HCT116 (cell line): ENCODE data around the gene TIGAR. TPM values are rescaled to one million over a fixed set of nuclear protein-coding genes. Genes with fewer than 3 reads are reported as not detected.

Source experiments
- ATAC-seq: fragments of 200-7000 bp; cut with Tn5 transposase; 2 replicates; pipeline ENCODE4 v1.9.1; 2020; ENCODE audit warnings: mild to moderate bottlenecking, moderate library complexity
- BruUV-seq: library from RNA; stranded (reverse); fragments of 400-500 nt; replicated peaks from 2 replicates; lab custom pipeline; 2021; lab: Mats Ljungman, UMichigan
- CTCF ChIA-PET: fragments of 300-600 bp; sonication (Branson Sonifier 250); formaldehyde crosslinking; loops from one replicate; lab custom pipeline; 2021; ENCODE audit warnings: antibody characterized with exemption; lab: Charles Lee
- POLR2A ChIA-PET: fragments of 300-600, 350-600 bp; sonication (Branson Sonifier 250); formaldehyde crosslinking; loops from one replicate; lab custom pipeline; 2021; ENCODE audit warnings: antibody characterized with exemption; lab: Charles Lee
- RAD21 ChIA-PET, 2 experiments: fragments of 300-600 bp; sonication (Branson Sonifier 250); formaldehyde crosslinking; loops; one replicate each; lab custom pipeline; 2023; ENCODE audit warnings: low total read pairs in 2 of 2; ENCODE audit not compliant: uncharacterized antibody in 2 of 2, unreplicated experiment in 2 of 2, low non-redundant PET in 1 of 2; lab: Charles Lee
- DNase-seq: peaks from one replicate; pipeline ENCODE4 v3.0.0-alpha.2; 2010; ENCODE audit warnings: low read depth, low spot score
- H2AFZ ChIP-seq: fragments of 200-600 bp; shearing (Covaris generic), sonication (generic); 2 replicates; pipeline ENCODE4 v1.6.1; 2017; ENCODE audit warnings: low read depth, mixed run types, mixed read lengths, antibody characterized with exemption, low read length; ENCODE audit not compliant: poor library complexity, severe bottlenecking
- H3K27ac ChIP-seq: 2 replicates; pipeline ENCODE4 v1.5.1; 2012; ENCODE audit warnings: low read depth, low read length
- H3K27me3 ChIP-seq: fragments of 200-600 bp; sonication (generic); 2 replicates; pipeline ENCODE4 v1.6.1; 2016; ENCODE audit warnings: mixed run types, low read length, mixed read lengths; ENCODE audit not compliant: insufficient read depth
- H3K36me3 ChIP-seq, 2 experiments: fragments of 200-500 bp in 1 of 2; fragments of 200-600 bp in 1 of 2; sonication (Bioruptor generic) in 1 of 2; sonication (generic) in 1 of 2; 2 replicates each; pipeline versions ENCODE4 v1.5.1 to v1.6.1; 2014 to 2016; ENCODE audit warnings: low read length in 2 of 2, inconsistent platforms in 1 of 2, mixed read lengths in 1 of 2, mixed run types in 1 of 2; ENCODE audit not compliant: insufficient read depth in 2 of 2, control insufficient read depth in 1 of 2
- H3K4me1 ChIP-seq, 2 experiments: fragments of 200-600 bp in 1 of 2; sonication (generic) in 1 of 2; 2 replicates each; pipeline versions ENCODE4 v1.5.1 to v1.6.1; 2012 to 2017; ENCODE audit warnings: low read length in 2 of 2, inconsistent platforms in 1 of 2, mild to moderate bottlenecking in 1 of 2, mixed read lengths in 1 of 2, mixed run types in 1 of 2, moderate library complexity in 1 of 2; ENCODE audit not compliant: insufficient read depth in 2 of 2, control insufficient read depth in 1 of 2
- H3K4me2 ChIP-seq: fragments of 200-600 bp; sonication (generic); 2 replicates; pipeline ENCODE4 v1.6.1; 2017; ENCODE audit warnings: mixed run types, low read length, mixed read lengths
- H3K4me3 ChIP-seq, 2 experiments: fragments of 200-600 bp in 1 of 2; sonication (generic) in 1 of 2; replicated peaks in 1 of 2; 2 replicates each; pipeline ENCODE4 v1.5.1; 2011 to 2016; ENCODE audit warnings: low read length in 2 of 2, control low read depth in 1 of 2, low read depth in 1 of 2, mild to moderate bottlenecking in 1 of 2, mixed read lengths in 1 of 2, mixed run types in 1 of 2
- H3K79me2 ChIP-seq: fragments of 200-600 bp; sonication (generic); 2 replicates; pipeline ENCODE4 v1.6.1; 2017; ENCODE audit warnings: mild to moderate bottlenecking, mixed run types, low read length, moderate library complexity, mixed read lengths; ENCODE audit not compliant: insufficient read depth
- H3K9ac ChIP-seq: fragments of 200-600 bp; sonication (generic); 2 replicates; pipeline ENCODE4 v1.6.1; 2016; ENCODE audit warnings: low read length, mixed read lengths
- H3K9me2 ChIP-seq: fragments of 200-600 bp; sonication (generic), shearing (Covaris generic); 2 replicates; pipeline ENCODE4 v1.6.1; 2017; ENCODE audit warnings: mixed run types, mild to moderate bottlenecking, moderate library complexity; ENCODE audit not compliant: insufficient read depth
- H3K9me3 ChIP-seq, 2 experiments: fragments of 200-500 bp in 1 of 2; fragments of 200-600 bp in 1 of 2; sonication (Bioruptor generic) in 1 of 2; sonication (generic) in 1 of 2; 2 replicates each; pipeline ENCODE4 v1.6.1; 2014 to 2017; ENCODE audit warnings: low read length in 2 of 2, mixed read lengths in 2 of 2, inconsistent platforms in 1 of 2, low read depth in 1 of 2, mild to moderate bottlenecking in 1 of 2, mixed run types in 1 of 2, moderate library complexity in 1 of 2; ENCODE audit not compliant: control insufficient read depth in 1 of 2, insufficient read depth in 1 of 2
- H4K20me1 ChIP-seq: fragments of 200-600 bp; sonication (generic), shearing (Covaris generic); 2 replicates; pipeline ENCODE4 v1.6.1; 2017; ENCODE audit warnings: mixed run types, mild to moderate bottlenecking, moderate library complexity; ENCODE audit not compliant: insufficient read depth
- CEBPB ChIP-seq: IDR thresholded peaks from 2 replicates; pipeline ENCODE4 v1.6.1; 2012; ENCODE audit warnings: low read depth
- ELF1 ChIP-seq: IDR thresholded peaks from 2 replicates; pipeline ENCODE4 v1.6.1; 2012; ENCODE audit warnings: low read depth, borderline replicate concordance
- EZH2 ChIP-seq: fragments of 200-600 bp; sonication (generic); IDR thresholded peaks from 2 replicates; pipeline ENCODE4 v1.6.1; 2017; ENCODE audit warnings: antibody characterized with exemption, mixed run types
- EZH2phosphoT487 ChIP-seq: fragments of 200-600 bp; IDR thresholded peaks from 2 replicates; pipeline ENCODE4 v1.6.1; 2018; ENCODE audit warnings: antibody characterized with exemption, borderline replicate concordance
- FOSL1 ChIP-seq: IDR thresholded peaks from 2 replicates; pipeline ENCODE4 v1.6.1; 2012; ENCODE audit warnings: low read depth
- JUND ChIP-seq: IDR thresholded peaks from 2 replicates; pipeline ENCODE4 v1.6.1; 2012
- RAD21 ChIP-seq: IDR thresholded peaks from 2 replicates; pipeline ENCODE4 v1.6.1; 2012; ENCODE audit warnings: low read depth, mild to moderate bottlenecking
- SP1 ChIP-seq: IDR thresholded peaks from 2 replicates; pipeline ENCODE4 v1.6.1; 2012; ENCODE audit warnings: low read depth
- TCF7L2 ChIP-seq: IDR thresholded peaks from 2 replicates; pipeline ENCODE4 v1.7.0; 2011; ENCODE audit warnings: borderline replicate concordance, inconsistent platforms; ENCODE audit not compliant: insufficient read depth, insufficient read length; ENCODE audit errors: extremely low read depth
- YY1 ChIP-seq: IDR thresholded peaks from 2 replicates; pipeline ENCODE4 v1.6.1; 2011; ENCODE audit warnings: low read length, low read depth, moderate library complexity, mild to moderate bottlenecking; ENCODE audit not compliant: insufficient replicate concordance; ENCODE audit errors: extremely low read depth
- ZBTB33 ChIP-seq: IDR thresholded peaks from 2 replicates; pipeline ENCODE4 v1.6.1; 2011; ENCODE audit warnings: mild to moderate bottlenecking, low read length, moderate library complexity; ENCODE audit not compliant: insufficient replicate concordance; ENCODE audit errors: extremely low read depth
- intact Hi-C: fragments of 100-400 bp; cut with micrococcal nuclease; formaldehyde crosslinking; loops from 2 replicates; pipeline ENCODE4 v1.10.0; 2022
- total RNA-seq: library from RNA; stranded (reverse); gene quantifications from one replicate; pipeline ENCODE4 v1.2.1, GENCODE V29; 2021; ENCODE audit not compliant: unreplicated experiment

The TIGAR gene
- total RNA-seq, 1 experiment from 2014 or later, result 13.7 TPM

- CTCF ChIA-PET, result no interaction called here
- no peak overlapping the region for H3K4me3 ChIP-seq
- H3K4me1 ChIP-seq, result no peaks in the 10 kb centered on the region
- H3K9me3 ChIP-seq, result no peaks in the 10 kb centered on the region
- H3K27ac ChIP-seq, result no peak overlapping the region
- no peak overlapping the region for H2AFZ ChIP-seq
- no TSS peak for BruUV-seq
- no peak overlapping the region for H3K9ac ChIP-seq
- no peaks in the 10 kb centered on the region for H4K20me1 ChIP-seq
- RAD21 ChIA-PET, result no interaction called here
- ATAC-seq (no peak), DNase-seq (no peak)
- POLR2A ChIA-PET, result no interaction called here
- no peak overlapping the region for H3K4me2 ChIP-seq
- peaks cover 36% of the 10 kb centered on the region for H3K27me3 ChIP-seq
- no peaks in the 10 kb centered on the region for H3K9me2 ChIP-seq
- intact Hi-C loops, result no loop called here
- no peaks in the 10 kb centered on the region for H3K79me2 ChIP-seq
- TF ChIP-seq SP1 (no peak), FOSL1 (no peak), CEBPB (no peak), EZH2 (no peak), YY1 (no peak), RAD21 (no peak), EZH2phosphoT487 (no peak), JUND (no peak), TCF7L2 (no peak), ZBTB33 (no peak), ELF1 (no peak)
- TF ChIP-seq, all 23 proteins: peak for 0
- H3K36me3 ChIP-seq, result no peaks in the 10 kb centered on the region
Measured at GRCh38 chr12:4392223-4392742, 71.3 kb downstream of the TIGAR start.
